Sigmoid colon (tissue), 3 donors: ENCODE data around the gene ERG28.

ENCODE experiments used
- POLR2A ChIP-seq, 2 donors: fragments of 450-650 bp; IDR thresholded peaks; one replicate each; pipeline ENCODE4 v1.6.1; 2016; ENCODE audit warnings: antibody characterized with exemption in 2 of 2, mild to moderate bottlenecking in 2 of 2, moderate library complexity in 2 of 2
- TF ChIP-seq, protein P1 (sequence below), 4 experiments: fragments of 450-650 bp in 3 of 4; fragments of 200-600 bp in 1 of 4; IDR thresholded peaks; one replicate each; pipeline ENCODE4 v1.5.1; 2016 to 2019; ENCODE audit warnings: antibody characterized with exemption in 4 of 4, mild to moderate bottlenecking in 3 of 4, moderate library complexity in 2 of 4

DNA sequence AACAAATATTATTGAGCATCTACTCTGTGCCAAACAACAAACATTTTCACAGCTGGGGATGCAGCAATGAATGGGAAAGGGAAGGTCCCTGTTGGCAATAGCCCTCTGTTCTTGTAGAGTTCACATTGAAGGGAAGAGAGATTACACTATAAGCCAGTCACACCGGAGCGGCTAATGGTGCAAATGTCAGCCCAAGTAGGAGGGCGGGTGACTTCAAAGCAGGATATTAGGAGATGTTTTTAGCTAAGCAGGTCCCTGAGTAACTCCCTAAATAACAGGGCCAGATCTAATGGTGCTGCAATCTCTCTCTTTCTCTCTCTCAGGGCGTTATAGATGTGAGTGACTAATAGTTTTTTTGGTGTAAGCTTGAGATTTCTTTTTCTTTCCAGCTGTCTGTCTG lies 51.6 kb downstream of the ERG28 start:
- no peak for TF ChIP-seq POLR2A (IDR thresholded peaks at IDR 0.05)
- TF ChIP-seq, protein P1, sequence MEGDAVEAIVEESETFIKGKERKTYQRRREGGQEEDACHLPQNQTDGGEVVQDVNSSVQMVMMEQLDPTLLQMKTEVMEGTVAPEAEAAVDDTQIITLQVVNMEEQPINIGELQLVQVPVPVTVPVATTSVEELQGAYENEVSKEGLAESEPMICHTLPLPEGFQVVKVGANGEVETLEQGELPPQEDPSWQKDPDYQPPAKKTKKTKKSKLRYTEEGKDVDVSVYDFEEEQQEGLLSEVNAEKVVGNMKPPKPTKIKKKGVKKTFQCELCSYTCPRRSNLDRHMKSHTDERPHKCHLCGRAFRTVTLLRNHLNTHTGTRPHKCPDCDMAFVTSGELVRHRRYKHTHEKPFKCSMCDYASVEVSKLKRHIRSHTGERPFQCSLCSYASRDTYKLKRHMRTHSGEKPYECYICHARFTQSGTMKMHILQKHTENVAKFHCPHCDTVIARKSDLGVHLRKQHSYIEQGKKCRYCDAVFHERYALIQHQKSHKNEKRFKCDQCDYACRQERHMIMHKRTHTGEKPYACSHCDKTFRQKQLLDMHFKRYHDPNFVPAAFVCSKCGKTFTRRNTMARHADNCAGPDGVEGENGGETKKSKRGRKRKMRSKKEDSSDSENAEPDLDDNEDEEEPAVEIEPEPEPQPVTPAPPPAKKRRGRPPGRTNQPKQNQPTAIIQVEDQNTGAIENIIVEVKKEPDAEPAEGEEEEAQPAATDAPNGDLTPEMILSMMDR (IDR thresholded peaks at IDR 0.05) = no peak
